ENCODE measurements around the gene PIGB.

DNA sequence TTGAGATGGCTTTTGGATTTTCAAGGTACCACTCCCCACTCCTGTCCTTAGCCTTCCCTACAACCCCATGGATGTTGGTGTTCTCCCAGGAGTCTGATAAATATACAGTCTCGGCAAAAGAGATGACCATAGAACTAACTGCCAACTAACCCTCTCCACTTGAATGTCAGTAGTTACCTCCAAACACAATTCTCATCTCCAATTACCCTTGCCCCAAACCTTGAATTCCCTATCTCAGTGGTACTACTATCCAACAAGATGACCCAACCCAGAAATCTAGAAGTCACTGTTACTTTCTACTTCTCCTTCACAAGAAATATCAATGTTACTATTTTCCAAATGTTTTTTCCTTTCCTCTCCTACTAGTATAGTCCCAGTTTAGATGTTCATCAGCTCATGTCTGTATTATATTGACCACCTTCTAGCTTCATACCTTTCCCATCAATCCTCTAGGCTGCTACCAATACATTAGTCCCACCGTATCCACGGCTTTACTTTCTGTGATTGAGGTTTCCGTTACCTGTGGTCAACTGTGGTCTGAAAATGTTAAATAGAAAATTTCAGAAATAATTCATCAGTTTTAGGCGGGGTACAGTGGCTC is 38.1 kb downstream of the PIGB start:
- TF ChIP-seq, protein P1, sequence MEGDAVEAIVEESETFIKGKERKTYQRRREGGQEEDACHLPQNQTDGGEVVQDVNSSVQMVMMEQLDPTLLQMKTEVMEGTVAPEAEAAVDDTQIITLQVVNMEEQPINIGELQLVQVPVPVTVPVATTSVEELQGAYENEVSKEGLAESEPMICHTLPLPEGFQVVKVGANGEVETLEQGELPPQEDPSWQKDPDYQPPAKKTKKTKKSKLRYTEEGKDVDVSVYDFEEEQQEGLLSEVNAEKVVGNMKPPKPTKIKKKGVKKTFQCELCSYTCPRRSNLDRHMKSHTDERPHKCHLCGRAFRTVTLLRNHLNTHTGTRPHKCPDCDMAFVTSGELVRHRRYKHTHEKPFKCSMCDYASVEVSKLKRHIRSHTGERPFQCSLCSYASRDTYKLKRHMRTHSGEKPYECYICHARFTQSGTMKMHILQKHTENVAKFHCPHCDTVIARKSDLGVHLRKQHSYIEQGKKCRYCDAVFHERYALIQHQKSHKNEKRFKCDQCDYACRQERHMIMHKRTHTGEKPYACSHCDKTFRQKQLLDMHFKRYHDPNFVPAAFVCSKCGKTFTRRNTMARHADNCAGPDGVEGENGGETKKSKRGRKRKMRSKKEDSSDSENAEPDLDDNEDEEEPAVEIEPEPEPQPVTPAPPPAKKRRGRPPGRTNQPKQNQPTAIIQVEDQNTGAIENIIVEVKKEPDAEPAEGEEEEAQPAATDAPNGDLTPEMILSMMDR (conservative IDR thresholded peaks at IDR 0.05; ENCODE audit: low read length): no peak
- no peak for TF ChIP-seq EZH2phosphoT487 (IDR thresholded peaks at IDR 0.05; ENCODE audit: borderline replicate concordance, low read depth, low read length)
